ENCODE measurements around the gene CTU2. TPM values are rescaled to one million over a fixed set of nuclear protein-coding genes. Genes with fewer than 3 reads are reported as not detected.

The CTU2 gene
- total RNA-seq, 1 experiment from 2014 or later: 54.9 TPM

DNA sequence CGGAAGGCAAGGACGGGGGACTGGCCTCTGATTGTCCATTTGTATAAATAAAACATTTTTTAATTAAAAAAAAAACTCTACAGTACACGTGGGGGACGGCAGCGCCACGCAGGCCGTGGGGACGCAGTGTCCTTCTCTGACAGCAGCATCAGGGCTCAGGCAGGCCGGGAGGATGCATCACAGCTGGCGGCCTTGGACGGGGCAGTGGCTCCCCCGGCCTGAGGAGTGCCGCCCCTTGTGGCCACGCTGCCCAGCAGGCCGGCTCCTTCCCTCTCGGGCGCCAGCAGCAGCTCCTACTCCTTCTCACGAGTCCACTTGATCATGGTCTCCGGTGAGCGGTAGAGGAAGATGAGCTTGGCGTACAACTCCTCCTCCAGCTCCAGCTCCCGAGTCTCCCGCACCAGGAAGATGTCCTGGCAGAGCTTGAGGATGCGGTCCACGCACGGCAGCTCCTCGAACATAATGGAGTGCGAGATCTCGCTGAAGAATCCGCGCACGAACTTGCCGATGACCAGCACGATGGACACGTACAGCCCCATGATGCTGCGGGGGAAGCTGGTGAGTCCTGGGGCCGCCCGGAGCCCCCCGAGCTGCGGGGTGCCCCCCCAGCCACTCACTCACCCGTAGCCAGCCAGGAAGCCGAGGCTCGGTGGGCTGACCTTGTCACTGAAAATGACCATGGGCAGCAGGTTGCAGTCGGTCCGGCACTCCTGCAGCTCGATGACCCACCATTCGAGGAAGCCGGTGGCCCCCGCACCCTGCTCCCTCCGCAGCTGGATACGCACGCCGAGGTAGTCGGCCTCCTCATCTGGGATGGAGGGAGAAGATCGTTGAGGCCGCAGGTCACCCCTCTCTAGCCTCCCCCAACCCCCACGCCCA, 9.2 kb downstream of the CTU2 start:
- POLR2A ChIA-PET: no interaction called here
- no peaks in the 10 kb centered on the region for H3K4me1 Mint-ChIP-seq (ENCODE audit: low read depth, unreplicated experiment)
- H3K4me3 Mint-ChIP-seq (ENCODE audit: unreplicated experiment): no peak overlapping the region
- Histone ChIP-seq H3K9me3 (no peaks in the 10 kb centered on the region), H3K4me3 (ENCODE audit: low read depth, low read length) (no peak overlapping the region), H3K27me3 (replicated peaks; ENCODE audit: control insufficient read depth, insufficient read depth, low read length) (no peaks in the 10 kb centered on the region), H3K36me3 (ENCODE audit: control insufficient read depth, insufficient read depth, low read length) (peaks cover 3% of the 10 kb centered on the region; the same call in 1 of the 2 replicates), H3K4me1 (no peaks in the 10 kb centered on the region)
- no peak overlapping the region for H3K27ac Mint-ChIP-seq (ENCODE audit: unreplicated experiment)
- H3K36me3 Mint-ChIP-seq (ENCODE audit: insufficient read depth, unreplicated experiment): peaks cover 85% of the 10 kb centered on the region
- H3K27me3 Mint-ChIP-seq (ENCODE audit: insufficient read depth, unreplicated experiment): no peaks in the 10 kb centered on the region
- H3K9me3 Mint-ChIP-seq (ENCODE audit: unreplicated experiment): no peaks in the 10 kb centered on the region
- intact Hi-C loops (cut with micrococcal nuclease; ENCODE audit: unreplicated experiment): no loop called here
- CTCF ChIA-PET: interaction anchor here (0.7 to 1.9 kb wide), 2 partner anchors 10 to 22 kb away, joined by 3 to 8 read pairs; no protein-coding TSS in a partner anchor
- BruUV-seq (replicated peaks): no TSS peak
- TF ChIP-seq, protein P1, sequence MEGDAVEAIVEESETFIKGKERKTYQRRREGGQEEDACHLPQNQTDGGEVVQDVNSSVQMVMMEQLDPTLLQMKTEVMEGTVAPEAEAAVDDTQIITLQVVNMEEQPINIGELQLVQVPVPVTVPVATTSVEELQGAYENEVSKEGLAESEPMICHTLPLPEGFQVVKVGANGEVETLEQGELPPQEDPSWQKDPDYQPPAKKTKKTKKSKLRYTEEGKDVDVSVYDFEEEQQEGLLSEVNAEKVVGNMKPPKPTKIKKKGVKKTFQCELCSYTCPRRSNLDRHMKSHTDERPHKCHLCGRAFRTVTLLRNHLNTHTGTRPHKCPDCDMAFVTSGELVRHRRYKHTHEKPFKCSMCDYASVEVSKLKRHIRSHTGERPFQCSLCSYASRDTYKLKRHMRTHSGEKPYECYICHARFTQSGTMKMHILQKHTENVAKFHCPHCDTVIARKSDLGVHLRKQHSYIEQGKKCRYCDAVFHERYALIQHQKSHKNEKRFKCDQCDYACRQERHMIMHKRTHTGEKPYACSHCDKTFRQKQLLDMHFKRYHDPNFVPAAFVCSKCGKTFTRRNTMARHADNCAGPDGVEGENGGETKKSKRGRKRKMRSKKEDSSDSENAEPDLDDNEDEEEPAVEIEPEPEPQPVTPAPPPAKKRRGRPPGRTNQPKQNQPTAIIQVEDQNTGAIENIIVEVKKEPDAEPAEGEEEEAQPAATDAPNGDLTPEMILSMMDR (IDR thresholded peaks at IDR 0.05; ENCODE audit: insufficient read depth in 1 of 2, low read depth in 1 of 2, low read length in 1 of 2, severe bottlenecking in 1 of 2, unreplicated experiment in 1 of 2): no peak
- no peak for DNase-seq

DNA sequence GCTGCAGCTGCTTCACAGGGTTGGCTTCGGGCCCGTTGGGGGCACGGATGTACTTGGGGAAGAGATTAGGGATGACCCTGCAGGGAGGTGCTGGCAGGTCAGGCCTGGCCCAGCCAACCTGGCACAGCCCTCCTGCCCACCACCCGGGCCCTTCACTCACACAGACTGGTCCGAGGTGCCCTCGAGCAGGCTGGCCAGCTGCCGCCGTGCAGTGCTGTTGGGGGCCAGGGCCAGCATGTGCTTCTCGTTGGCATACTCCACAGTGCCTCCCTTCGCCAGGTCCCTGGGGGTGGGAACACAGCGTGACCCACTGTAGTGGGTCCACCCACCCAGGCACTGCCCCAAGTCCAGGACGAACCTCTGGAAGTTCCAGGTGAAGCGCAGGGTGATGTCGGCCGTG, 9.9 kb downstream of the CTU2 start:
- H3K4me1 ChIP-seq: no peaks in the 10 kb centered on the region
- ChIA-PET CTCF (interaction anchor here (1.9 kb wide), 1 partner anchor 21 kb away, joined by 8 read pairs; no protein-coding TSS in a partner anchor), POLR2A (no interaction called here)
- Mint-ChIP-seq H3K27ac (ENCODE audit: unreplicated experiment) (no peak overlapping the region), H3K36me3 (ENCODE audit: insufficient read depth, unreplicated experiment) (peaks cover 86% of the 10 kb centered on the region), H3K4me3 (ENCODE audit: unreplicated experiment) (no peak overlapping the region), H3K4me1 (ENCODE audit: low read depth, unreplicated experiment) (no peaks in the 10 kb centered on the region), H3K9me3 (ENCODE audit: unreplicated experiment) (no peaks in the 10 kb centered on the region), H3K27me3 (ENCODE audit: insufficient read depth, unreplicated experiment) (no peaks in the 10 kb centered on the region)
- TF ChIP-seq, protein P1 (IDR thresholded peaks at IDR 0.05; ENCODE audit: insufficient read depth in 1 of 2, low read depth in 1 of 2, low read length in 1 of 2, severe bottlenecking in 1 of 2, unreplicated experiment in 1 of 2): no peak
- no peaks in the 10 kb centered on the region for H3K9me3 ChIP-seq
- peaks cover 3% of the 10 kb centered on the region; the same call in 1 of the 2 replicates for H3K36me3 ChIP-seq (ENCODE audit: control insufficient read depth, insufficient read depth, low read length)
- BruUV-seq (replicated peaks): no TSS peak
- DNase-seq: no peak
- no peaks in the 10 kb centered on the region for H3K27me3 ChIP-seq (replicated peaks; ENCODE audit: control insufficient read depth, insufficient read depth, low read length)
- H3K4me3 ChIP-seq (ENCODE audit: low read depth, low read length): no peak overlapping the region
- intact Hi-C loops (cut with micrococcal nuclease; ENCODE audit: unreplicated experiment): no loop called here

DNA sequence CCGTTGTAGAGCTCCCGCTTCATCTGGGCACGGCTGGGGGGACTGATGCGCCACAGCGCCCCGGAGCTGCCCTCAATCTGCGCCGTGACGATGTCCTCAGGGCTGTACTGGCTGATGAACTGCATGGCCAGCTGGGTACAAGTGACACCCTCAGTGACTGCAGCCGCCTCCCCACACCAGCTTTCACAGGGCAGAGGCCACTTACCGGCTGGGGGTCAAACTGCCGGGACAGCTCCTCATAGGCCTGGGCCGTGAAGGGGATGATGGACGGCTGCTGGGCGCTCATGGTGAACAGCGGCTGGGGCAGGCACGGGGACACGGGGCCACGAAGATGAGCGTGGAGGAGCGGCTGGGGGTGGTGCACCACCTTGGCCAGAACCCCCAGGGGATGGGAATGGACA, 10.3 kb downstream of the CTU2 start:
- peaks cover 88% of the 10 kb centered on the region for H3K36me3 Mint-ChIP-seq (ENCODE audit: insufficient read depth, unreplicated experiment)
- H3K27me3 Mint-ChIP-seq (ENCODE audit: insufficient read depth, unreplicated experiment): no peaks in the 10 kb centered on the region
- intact Hi-C loops (cut with micrococcal nuclease; ENCODE audit: unreplicated experiment): no loop called here
- H3K9me3 ChIP-seq: no peaks in the 10 kb centered on the region
- ChIA-PET CTCF (interaction anchor here (1.9 kb wide), 1 partner anchor 21 kb away, joined by 8 read pairs; no protein-coding TSS in a partner anchor), POLR2A (no interaction called here)
- DNase-seq: no peak
- no peaks in the 10 kb centered on the region for H3K4me1 ChIP-seq
- no peaks in the 10 kb centered on the region for H3K9me3 Mint-ChIP-seq (ENCODE audit: unreplicated experiment)
- H3K4me3 Mint-ChIP-seq (ENCODE audit: unreplicated experiment): no peak overlapping the region
- H3K27ac Mint-ChIP-seq (ENCODE audit: unreplicated experiment): no peak overlapping the region
- TF ChIP-seq, protein P1 (IDR thresholded peaks at IDR 0.05; ENCODE audit: insufficient read depth in 1 of 2, low read depth in 1 of 2, low read length in 1 of 2, severe bottlenecking in 1 of 2, unreplicated experiment in 1 of 2): no peak
- H3K36me3 ChIP-seq (ENCODE audit: control insufficient read depth, insufficient read depth, low read length): peaks cover 3% of the 10 kb centered on the region; the same call in 1 of the 2 replicates
- BruUV-seq (replicated peaks): TSS peak; percentile 11
- no peak overlapping the region for H3K4me3 ChIP-seq (ENCODE audit: low read depth, low read length)
- H3K27me3 ChIP-seq (replicated peaks; ENCODE audit: control insufficient read depth, insufficient read depth, low read length): no peaks in the 10 kb centered on the region
- H3K4me1 Mint-ChIP-seq (ENCODE audit: low read depth, unreplicated experiment): no peaks in the 10 kb centered on the region
